Activated CD4-positive, alpha-beta T cell treated with anti-CD3 and anti-CD28 coated beads for 1 hour (primary cell): Measurements from ENCODE around the gene CDYL.
"Not testable (repeated sequence)": the region's sequence is repeated elsewhere in the genome, so short reads cannot be mapped to it uniquely, and the experiment has no call there.

ENCODE experiments used
- DNase-seq: peaks from one replicate; pipeline ENCODE4 v3.0.0-alpha.2; 2020

Gene CDYL

DNA sequence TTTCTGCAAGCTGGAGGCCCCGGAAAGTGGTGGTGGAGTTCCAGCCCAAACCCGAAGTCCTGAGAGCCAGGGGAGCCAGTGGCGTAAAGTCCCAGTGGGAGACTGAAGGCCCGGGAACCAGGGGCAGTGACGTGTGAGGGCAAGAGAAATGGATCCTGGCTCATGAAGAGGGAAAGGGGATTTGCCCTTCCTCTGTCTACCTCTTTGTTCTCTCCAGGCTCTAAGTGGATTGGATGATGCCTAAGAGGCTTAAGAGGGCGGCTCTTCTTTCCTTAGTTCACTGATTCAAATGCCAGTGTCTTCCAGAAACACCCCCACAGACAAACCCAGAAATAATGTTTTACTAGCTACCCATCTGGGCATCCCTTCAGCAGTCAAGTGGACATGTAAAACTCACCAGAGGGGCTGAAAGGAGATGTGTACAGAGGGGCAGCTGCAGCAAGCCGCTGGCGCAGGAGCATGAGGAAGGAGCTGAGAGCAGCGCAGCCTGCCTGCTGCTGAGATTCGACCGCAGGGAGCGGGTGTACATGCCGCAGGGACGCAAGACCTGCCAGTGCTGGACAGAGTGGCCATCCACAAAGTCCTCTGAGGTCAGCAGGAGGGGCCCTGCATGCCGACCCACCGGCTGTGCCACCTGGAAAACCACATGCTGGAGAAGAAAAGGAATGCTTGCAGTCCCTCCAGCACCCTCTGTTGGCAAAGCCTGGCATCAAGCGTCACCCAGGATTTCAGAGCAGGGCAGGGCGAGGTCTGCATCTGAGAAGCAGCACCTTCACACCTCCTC, 29.5 kb downstream of the CDYL start:
- DNase-seq, result no peak

DNA sequence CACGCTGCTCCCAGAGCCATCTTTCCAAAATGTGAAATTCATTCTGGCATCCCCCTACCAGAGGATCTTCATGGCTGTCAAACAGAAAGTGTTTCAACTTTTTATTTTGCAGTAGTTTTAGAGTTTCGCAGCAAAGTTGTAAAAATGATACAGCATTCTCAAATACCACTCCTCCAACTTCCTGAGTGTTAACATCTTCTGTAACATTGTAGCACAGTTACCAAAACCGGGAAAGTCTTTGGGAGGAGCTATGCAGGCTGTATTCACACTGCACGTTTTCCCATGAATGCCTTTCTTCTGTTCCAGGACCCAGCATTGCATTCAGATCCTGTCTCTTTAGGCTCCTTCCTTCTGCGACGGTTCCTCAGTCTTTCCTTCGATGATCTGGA, 30.1 kb downstream of the CDYL start:
- no peak for DNase-seq

DNA sequence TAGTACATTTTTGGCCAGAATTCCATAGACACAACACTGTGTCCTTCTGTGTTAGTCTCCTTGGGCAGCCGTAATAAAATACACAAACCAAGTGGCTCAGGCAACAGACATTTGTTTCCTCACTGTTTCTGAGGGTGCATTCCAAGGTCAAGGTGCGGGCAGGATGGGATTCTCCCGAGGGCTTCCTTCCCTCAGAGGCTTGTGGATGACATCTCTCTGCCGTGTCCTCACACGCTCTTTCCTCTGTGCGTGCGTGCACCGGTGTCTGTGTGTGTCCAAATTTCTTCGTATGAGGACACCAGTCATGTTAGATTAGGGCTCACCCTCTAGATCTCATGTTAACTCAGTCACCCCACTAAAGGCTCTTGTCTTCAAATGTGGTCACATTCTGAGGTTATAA, 30.6 kb downstream of the CDYL start:
- no peak for DNase-seq

GRCh38 chr6:4808396-4808795, 32.2 kb downstream of the CDYL start:
- no peak for DNase-seq

GRCh38 chr6:4809999-4810918, 34.1 kb downstream of the CDYL start:
- no peak for DNase-seq

DNA sequence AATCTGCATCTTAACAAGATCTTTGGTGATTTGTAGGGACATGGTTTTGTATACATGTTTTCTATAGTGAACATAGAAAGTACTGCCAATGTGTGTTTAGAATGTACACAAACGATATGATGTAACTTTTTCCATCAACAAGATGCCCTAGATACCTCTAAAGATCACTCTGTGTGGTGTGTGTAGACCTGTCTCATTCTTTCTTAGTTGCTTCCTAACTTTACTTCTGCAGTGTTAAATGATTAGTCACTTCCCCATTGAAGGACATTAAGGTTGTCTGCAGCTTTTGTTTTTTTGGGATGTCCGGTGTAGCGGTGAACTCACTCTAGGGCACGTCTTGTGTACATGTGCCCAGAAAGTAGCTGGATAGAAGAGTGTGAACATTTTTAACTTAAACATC, 35.9 kb downstream of the CDYL start:
- DNase-seq, result no peak

- DNase-seq, result no peak
These were observed 36.9 kb downstream of the CDYL start for GRCh38 chr6:4813055-4813454.

DNA sequence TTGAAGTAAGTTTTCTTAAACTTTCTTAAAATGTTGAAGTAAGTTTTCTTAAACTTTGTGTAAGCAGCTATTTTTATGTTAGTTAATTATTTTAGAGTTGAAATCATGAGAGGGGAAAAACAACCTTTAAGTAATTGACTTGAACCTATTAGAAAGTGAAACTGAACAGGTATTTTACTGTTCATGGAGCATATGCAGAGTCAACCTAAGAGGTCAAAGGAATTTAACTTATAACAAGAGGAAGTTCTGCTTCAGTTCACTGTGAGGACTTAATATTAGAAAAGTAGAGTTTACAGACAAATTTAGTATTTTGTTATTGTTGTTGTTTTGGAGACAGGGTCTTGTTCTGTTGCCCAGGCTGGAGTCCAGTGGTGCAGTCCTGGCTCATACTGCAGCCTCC, 38.0 kb downstream of the CDYL start:
- no peak for DNase-seq

DNA sequence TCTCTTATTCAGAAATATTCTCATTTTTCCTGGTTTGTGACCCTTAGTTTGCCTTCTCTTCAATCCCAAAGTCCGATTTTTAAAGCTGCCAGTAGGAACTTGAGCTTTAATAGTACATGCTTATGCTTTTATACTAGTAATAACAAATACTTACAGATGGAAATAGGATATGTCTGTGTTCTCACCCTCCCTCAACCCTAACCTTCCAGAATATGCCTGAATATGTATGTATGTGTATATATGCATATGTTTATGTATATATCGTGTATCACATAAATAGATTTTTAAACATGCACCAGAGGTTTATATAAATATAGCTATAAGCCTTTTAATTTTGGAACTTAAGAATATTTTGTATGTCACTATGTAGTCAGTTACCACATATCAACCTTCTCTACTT, 38.8 kb downstream of the CDYL start:
- DNase-seq, result no peak

DNA sequence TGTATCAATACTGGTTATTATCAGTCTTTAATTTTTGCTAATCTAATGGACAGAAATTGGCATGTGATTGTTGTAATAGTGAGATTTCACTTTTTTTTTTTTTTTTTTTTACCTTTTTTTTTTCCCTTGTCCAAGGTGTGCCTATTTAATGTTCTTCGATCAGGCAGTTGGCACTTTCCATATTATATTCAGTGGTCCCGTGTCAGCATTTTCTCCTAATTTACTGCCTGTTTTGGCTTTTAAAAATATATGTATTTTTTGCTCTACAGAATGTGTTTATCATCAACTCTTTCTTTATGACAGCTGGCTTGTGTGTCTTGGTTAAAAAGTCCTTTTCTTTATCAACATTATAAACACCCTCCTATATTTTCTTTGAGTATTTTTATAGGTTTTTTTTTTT, 39.4 kb downstream of the CDYL start:
- no peak for DNase-seq

DNA sequence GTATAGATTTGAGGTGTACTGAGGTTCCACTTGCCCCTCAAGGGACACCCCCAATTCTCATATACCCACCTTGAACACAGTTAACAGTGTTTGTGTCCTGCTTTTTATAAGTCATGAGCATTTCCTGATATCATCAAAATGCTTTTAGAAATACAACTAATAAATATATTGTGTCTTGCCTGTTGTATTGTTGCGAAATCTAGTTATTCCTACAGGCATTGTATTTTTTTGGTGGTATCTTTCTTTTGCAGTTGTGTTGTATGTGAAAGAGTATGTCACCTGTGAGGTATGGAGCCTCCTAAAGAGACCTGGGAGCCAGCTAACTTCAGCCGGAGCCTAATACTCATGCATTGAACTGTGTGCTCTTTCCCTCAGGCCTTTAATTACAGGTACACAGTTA, 40.7 kb downstream of the CDYL start:
- DNase-seq, result no peak

GRCh38 chr6:4817551-4817950, 41.3 kb downstream of the CDYL start:
- no peak for DNase-seq

DNA sequence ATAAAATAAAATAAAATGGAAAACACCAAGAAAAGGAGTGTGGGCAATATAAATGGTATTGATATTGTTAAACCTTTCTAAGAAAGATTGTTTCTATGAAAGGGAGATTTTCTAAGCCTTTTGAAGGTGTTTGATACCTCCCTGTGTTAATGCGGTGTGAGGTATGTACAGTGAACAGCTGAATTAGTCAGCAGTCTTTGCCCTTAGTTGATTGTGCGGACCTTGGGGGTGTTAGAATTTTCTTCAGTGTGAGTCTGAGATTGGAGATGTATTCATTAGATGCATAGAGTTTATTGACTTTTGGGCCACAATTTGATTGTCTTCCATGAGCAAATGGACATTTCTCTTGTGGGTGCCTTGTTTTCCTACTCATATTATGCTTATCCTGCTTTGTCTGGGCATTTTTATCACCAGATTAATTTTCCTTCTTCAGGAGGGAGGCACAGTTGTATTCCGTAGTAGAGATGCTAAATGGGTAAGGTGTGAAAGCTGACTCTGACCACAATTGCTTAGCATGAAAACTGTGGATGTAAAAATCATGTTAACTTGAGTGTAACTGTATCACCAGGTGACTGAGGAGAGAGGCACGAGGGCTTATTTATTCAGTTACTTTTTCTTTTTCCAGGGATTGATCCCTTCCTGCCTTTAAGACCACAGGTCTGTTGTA, 42.2 kb downstream of the CDYL start:
- no peak for DNase-seq

GRCh38 chr6:4819706-4820283, 43.6 kb downstream of the CDYL start:
- no peak for DNase-seq

DNA sequence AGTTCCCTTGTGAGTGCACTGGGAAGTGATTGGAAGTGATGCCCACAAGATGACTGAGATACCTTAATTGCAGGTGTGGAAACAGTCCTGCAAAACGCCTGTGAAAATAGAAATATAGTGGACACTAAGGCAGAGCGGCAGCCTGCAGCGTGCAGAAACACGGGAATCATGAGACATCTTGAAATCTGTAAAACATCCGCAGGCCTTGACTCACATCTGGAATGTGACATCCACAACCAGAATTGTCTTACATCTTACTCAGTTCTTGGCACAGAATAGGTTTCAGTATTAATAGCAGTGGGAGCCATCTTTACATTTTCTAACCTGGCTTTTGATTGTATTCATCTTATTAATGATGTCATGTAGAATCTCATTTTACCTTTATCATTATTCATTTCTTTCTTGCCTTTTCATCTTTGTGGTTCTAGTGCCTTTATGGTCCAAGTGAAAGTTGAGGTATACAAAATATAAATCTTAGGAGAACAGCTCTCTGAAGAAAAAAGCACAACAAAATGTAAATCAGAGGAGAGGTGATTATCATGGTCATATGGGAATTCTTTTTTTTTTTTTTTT, 44.6 kb downstream of the CDYL start:
- DNase-seq, result no peak

GRCh38 chr6:4822476-4822875, 46.3 kb downstream of the CDYL start:
- no peak for DNase-seq

DNA sequence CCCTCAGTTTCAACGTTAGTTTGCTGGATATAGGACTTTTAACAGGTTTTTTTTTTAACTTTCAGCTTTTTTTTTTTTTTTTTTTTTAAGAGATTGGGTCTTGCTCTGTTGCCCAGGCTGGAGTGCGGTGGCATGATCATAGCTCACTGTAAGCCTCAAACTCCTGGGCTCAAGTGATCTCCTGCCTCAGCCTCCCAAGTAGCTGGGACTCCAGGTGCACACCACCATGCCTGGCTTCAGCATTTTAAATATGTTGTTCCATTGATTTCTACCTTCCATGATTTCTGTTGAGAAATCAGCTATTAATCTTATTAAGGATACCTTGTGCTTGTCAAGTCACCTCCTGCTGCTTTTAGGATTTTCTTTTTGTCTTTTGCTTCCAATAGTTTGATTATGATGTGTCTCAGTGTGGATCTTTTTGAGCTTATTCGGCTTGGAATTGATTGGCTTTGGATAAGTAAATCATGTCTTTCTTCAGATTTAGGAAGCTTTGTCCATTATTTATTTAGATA, 52.0 kb downstream of the CDYL start:
- no peak for DNase-seq

DNA sequence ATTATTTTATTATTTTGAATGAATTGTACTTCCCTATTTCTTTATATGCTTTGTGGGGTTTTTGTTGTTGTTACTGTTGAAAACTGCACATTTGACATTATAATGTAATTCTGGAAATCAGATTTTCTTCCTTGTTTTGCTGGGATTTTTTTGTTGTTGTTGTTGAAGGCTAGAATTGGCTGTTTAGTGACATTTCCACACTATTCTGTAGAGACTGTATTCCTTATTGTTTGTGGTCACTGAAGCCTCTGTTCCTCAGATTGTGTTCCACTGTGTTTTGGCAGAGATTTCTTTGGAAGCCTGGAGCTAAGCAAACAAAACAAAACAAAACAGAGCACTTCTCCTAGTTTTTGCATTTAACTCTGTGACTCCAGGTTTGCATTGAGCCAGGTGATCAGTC, 52.9 kb downstream of the CDYL start:
- no peak for DNase-seq

GRCh38 chr6:4835540-4835939, 59.3 kb downstream of the CDYL start:
- DNase-seq, result not testable (repeated sequence)

DNA sequence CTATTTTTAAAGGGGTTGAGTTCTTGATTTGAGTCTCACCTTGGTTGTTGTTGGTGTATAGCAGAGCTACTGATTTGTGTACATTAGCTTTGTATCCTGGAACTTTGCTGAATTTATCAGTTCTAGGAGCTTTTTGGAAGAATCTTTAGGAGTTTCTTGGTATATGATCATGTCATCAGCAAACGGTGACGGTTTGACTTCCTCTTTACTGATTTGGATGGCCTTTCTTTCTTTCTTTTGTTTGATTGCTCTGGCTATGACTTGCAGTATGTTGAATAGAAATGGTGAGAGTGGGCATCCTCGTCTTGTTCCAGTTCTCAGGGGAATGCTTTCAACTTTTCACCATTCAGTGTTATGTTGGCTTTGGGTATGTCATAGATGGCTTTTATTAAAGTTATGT, 64.0 kb downstream of the CDYL start:
- no peak for DNase-seq

- no peak for DNase-seq
These were observed 67.9 kb downstream of the CDYL start for GRCh38 chr6:4844108-4844507.

- DNase-seq, result no peak
These were observed 70.2 kb downstream of the CDYL start for GRCh38 chr6:4846387-4846786.
